ENCODE data around the gene SYNE4. TPM values are rescaled to one million over a fixed set of nuclear protein-coding genes. Genes with fewer than 3 reads are reported as not detected.

The SYNE4 gene
- total and polyA plus RNA-seq, 9 of the 15 experiments (the other 6 are each of a cell fraction or from before 2014, with no cell fraction given): 0.03 to 0.65 (median 0.29) TPM

GRCh38 chr19:36054119-36054732 is 45.6 kb upstream of the SYNE4 start, which contains the start of gene THAP8 (continued):
- TF ChIP-seq, protein P1, sequence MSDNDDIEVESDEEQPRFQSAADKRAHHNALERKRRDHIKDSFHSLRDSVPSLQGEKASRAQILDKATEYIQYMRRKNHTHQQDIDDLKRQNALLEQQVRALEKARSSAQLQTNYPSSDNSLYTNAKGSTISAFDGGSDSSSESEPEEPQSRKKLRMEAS (CRISPR knock-in tag; IDR thresholded peaks at IDR 0.05): peak; percentile 95
- TF ChIP-seq NR1H2 (CRISPR knock-in tag; IDR thresholded peaks at IDR 0.05): no peak
- TF ChIP-seq, protein P2, sequence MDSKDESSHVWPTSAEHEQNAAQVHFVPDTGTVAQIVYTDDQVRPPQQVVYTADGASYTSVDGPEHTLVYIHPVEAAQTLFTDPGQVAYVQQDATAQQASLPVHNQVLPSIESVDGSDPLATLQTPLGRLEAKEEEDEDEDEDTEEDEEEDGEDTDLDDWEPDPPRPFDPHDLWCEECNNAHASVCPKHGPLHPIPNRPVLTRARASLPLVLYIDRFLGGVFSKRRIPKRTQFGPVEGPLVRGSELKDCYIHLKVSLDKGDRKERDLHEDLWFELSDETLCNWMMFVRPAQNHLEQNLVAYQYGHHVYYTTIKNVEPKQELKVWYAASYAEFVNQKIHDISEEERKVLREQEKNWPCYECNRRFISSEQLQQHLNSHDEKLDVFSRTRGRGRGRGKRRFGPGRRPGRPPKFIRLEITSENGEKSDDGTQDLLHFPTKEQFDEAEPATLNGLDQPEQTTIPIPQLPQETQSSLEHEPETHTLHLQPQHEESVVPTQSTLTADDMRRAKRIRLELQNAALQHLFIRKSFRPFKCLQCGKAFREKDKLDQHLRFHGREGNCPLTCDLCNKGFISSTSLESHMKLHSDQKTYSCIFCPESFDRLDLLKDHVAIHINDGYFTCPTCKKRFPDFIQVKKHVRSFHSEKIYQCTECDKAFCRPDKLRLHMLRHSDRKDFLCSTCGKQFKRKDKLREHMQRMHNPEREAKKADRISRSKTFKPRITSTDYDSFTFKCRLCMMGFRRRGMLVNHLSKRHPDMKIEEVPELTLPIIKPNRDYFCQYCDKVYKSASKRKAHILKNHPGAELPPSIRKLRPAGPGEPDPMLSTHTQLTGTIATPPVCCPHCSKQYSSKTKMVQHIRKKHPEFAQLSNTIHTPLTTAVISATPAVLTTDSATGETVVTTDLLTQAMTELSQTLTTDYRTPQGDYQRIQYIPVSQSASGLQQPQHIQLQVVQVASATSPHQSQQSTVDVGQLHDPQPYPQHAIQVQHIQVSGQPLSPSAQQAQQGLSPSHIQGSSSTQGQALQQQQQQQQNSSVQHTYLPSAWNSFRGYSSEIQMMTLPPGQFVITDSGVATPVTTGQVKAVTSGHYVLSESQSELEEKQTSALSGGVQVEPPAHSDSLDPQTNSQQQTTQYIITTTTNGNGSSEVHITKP (IDR thresholded peaks at IDR 0.05; ENCODE audit: partially characterized antibody): peak; percentile 90
- TF ChIP-seq, protein P3, sequence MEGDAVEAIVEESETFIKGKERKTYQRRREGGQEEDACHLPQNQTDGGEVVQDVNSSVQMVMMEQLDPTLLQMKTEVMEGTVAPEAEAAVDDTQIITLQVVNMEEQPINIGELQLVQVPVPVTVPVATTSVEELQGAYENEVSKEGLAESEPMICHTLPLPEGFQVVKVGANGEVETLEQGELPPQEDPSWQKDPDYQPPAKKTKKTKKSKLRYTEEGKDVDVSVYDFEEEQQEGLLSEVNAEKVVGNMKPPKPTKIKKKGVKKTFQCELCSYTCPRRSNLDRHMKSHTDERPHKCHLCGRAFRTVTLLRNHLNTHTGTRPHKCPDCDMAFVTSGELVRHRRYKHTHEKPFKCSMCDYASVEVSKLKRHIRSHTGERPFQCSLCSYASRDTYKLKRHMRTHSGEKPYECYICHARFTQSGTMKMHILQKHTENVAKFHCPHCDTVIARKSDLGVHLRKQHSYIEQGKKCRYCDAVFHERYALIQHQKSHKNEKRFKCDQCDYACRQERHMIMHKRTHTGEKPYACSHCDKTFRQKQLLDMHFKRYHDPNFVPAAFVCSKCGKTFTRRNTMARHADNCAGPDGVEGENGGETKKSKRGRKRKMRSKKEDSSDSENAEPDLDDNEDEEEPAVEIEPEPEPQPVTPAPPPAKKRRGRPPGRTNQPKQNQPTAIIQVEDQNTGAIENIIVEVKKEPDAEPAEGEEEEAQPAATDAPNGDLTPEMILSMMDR (IDR thresholded peaks at IDR 0.05 in 2 of 3, conservative IDR thresholded peaks at IDR 0.05 in 1 of 3; ENCODE audit: insufficient read depth in 2 of 3, low read depth in 1 of 3, low read length in 3 of 3): peak; percentile 34 to 61 (median 61); a peak in 5 of 6 replicates
- TF ChIP-seq ZFPM2 (CRISPR knock-in tag; IDR thresholded peaks at IDR 0.05): no peak
- no peak for TF ChIP-seq ZNF695 (CRISPR knock-in tag; IDR thresholded peaks at IDR 0.05)
- no peak for TF ChIP-seq ZNF121 (CRISPR knock-in tag; conservative IDR thresholded peaks at IDR 0.05)
- no peak; a peak in 1 of 4 replicates for TF ChIP-seq KDM4B (IDR thresholded peaks at IDR 0.05; ENCODE audit: borderline replicate concordance in 2 of 2, low read depth in 1 of 2)
- TF ChIP-seq, protein P4, sequence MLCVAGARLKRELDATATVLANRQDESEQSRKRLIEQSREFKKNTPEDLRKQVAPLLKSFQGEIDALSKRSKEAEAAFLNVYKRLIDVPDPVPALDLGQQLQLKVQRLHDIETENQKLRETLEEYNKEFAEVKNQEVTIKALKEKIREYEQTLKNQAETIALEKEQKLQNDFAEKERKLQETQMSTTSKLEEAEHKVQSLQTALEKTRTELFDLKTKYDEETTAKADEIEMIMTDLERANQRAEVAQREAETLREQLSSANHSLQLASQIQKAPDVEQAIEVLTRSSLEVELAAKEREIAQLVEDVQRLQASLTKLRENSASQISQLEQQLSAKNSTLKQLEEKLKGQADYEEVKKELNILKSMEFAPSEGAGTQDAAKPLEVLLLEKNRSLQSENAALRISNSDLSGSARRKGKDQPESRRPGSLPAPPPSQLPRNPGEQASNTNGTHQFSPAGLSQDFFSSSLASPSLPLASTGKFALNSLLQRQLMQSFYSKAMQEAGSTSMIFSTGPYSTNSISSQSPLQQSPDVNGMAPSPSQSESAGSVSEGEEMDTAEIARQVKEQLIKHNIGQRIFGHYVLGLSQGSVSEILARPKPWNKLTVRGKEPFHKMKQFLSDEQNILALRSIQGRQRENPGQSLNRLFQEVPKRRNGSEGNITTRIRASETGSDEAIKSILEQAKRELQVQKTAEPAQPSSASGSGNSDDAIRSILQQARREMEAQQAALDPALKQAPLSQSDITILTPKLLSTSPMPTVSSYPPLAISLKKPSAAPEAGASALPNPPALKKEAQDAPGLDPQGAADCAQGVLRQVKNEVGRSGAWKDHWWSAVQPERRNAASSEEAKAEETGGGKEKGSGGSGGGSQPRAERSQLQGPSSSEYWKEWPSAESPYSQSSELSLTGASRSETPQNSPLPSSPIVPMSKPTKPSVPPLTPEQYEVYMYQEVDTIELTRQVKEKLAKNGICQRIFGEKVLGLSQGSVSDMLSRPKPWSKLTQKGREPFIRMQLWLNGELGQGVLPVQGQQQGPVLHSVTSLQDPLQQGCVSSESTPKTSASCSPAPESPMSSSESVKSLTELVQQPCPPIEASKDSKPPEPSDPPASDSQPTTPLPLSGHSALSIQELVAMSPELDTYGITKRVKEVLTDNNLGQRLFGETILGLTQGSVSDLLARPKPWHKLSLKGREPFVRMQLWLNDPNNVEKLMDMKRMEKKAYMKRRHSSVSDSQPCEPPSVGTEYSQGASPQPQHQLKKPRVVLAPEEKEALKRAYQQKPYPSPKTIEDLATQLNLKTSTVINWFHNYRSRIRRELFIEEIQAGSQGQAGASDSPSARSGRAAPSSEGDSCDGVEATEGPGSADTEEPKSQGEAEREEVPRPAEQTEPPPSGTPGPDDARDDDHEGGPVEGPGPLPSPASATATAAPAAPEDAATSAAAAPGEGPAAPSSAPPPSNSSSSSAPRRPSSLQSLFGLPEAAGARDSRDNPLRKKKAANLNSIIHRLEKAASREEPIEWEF (CRISPR knock-in tag; IDR thresholded peaks at IDR 0.05): no peak
- TF ChIP-seq RBM22 (IDR thresholded peaks at IDR 0.05; ENCODE audit: low read depth, low read length, poor library complexity, severe bottlenecking): no peak
- peak; percentile 63 for TF ChIP-seq ZNF316 (IDR thresholded peaks at IDR 0.05)
- no peak for TF ChIP-seq CREBBP (IDR thresholded peaks at IDR 0.05; ENCODE audit: low read depth, low read length)
- TF ChIP-seq CEBPB (tag; IDR thresholded peaks at IDR 0.05): no peak
- no peak for TF ChIP-seq ZSCAN29 (IDR thresholded peaks at IDR 0.05)
- no peak for TF ChIP-seq PHB (CRISPR knock-in tag; IDR thresholded peaks at IDR 0.05)
- peak; percentile 40; the same call in 1 of the 2 replicates for TF ChIP-seq SIN3B (IDR thresholded peaks at IDR 0.05; ENCODE audit: low read depth)

Data from K562 (cell line).